OCI-LY1 (cell line): ENCODE data around the gene RFC2.
"Not testable (repeated sequence)": the region's sequence is repeated elsewhere in the genome, so short reads cannot be mapped to it uniquely, and the experiment has no call there.

Experiments used
- H2AFZ ChIP-seq: fragments of 200-600 bp; sonication (generic), shearing (Covaris generic); 2 replicates; pipeline ENCODE4 v1.6.0; 2014; ENCODE audit warnings: antibody characterized with exemption, mild to moderate bottlenecking, low read length
- H3F3A ChIP-seq: fragments of 200-600 bp; sonication (generic), shearing (Covaris generic); 2 replicates; pipeline ENCODE4 v1.6.0; 2014; ENCODE audit warnings: mild to moderate bottlenecking, antibody characterized with exemption, low read length, moderate library complexity; ENCODE audit not compliant: insufficient read depth
- H3K27ac ChIP-seq: fragments of 200-600 bp; sonication (generic); 2 replicates; pipeline ENCODE4 v1.5.1; 2014; ENCODE audit warnings: low read length, mixed run types, mild to moderate bottlenecking, low read depth; ENCODE audit not compliant: poor library complexity, severe bottlenecking
- H3K27me3 ChIP-seq: fragments of 200-600 bp; sonication (generic); 2 replicates; pipeline ENCODE4 v1.6.0; 2014; ENCODE audit warnings: antibody characterized with exemption, mild to moderate bottlenecking, low read length, moderate library complexity; ENCODE audit not compliant: insufficient read depth
- H3K36me3 ChIP-seq: fragments of 200-600 bp; sonication (generic); 2 replicates; pipeline ENCODE4 v1.6.1; 2014; ENCODE audit warnings: mild to moderate bottlenecking, antibody characterized with exemption, low read length, moderate library complexity, mixed read lengths; ENCODE audit not compliant: insufficient read depth
- H3K4me1 ChIP-seq: fragments of 200-600 bp; sonication (generic); 2 replicates; pipeline ENCODE4 v1.5.1; 2014; ENCODE audit warnings: mild to moderate bottlenecking, low read length, moderate library complexity; ENCODE audit not compliant: insufficient read depth, severe bottlenecking
- H3K4me2 ChIP-seq: fragments of 200-600 bp; sonication (generic), shearing (Covaris generic); 2 replicates; pipeline ENCODE4 v1.6.1; 2014; ENCODE audit warnings: low read length
- H3K4me3 ChIP-seq: fragments of 200-600 bp; sonication (generic); 2 replicates; pipeline ENCODE4 v1.5.1; 2014; ENCODE audit warnings: low read length, low read depth, mild to moderate bottlenecking, mixed read lengths; ENCODE audit not compliant: poor library complexity, severe bottlenecking
- H3K79me2 ChIP-seq: fragments of 200-600 bp; shearing (Covaris generic); 2 replicates; pipeline ENCODE4 v1.6.1; 2016; ENCODE audit warnings: mixed run types, low read length, mixed read lengths; ENCODE audit not compliant: insufficient read depth
- H3K9ac ChIP-seq: fragments of 200-600 bp; sonication (generic), shearing (Covaris generic); 2 replicates; pipeline ENCODE4 v1.6.1; 2014; ENCODE audit warnings: mild to moderate bottlenecking, low read length, mixed read lengths
- H3K9me2 ChIP-seq: fragments of 200-600 bp; sonication (generic), shearing (Covaris generic); 2 replicates; pipeline ENCODE4 v1.6.1; 2014; ENCODE audit warnings: low read depth, mild to moderate bottlenecking, low read length, mixed read lengths
- H3K9me3 ChIP-seq: fragments of 200-600 bp; shearing (Covaris generic); 2 replicates; pipeline ENCODE4 v1.6.1; 2014; ENCODE audit warnings: low read length, mixed read lengths
- H4K20me1 ChIP-seq: fragments of 200-600 bp; sonication (generic), shearing (Covaris generic); 2 replicates; pipeline ENCODE4 v1.6.0; 2016; ENCODE audit warnings: mild to moderate bottlenecking, low read length; ENCODE audit not compliant: insufficient read depth
- EZH2 ChIP-seq: fragments of 200-600 bp; sonication (generic), shearing (Covaris generic); IDR thresholded peaks from 2 replicates; pipeline ENCODE4 v1.8.0; 2017; ENCODE audit warnings: borderline replicate concordance, mixed run types, mild to moderate bottlenecking, antibody characterized with exemption, low read length, moderate library complexity, mixed read lengths
- TF ChIP-seq, protein P1 (sequence below): fragments of 200-600 bp; sonication (generic), shearing (Covaris generic); IDR thresholded peaks from 2 replicates; pipeline ENCODE4 v1.5.1; 2017; ENCODE audit warnings: mild to moderate bottlenecking, antibody characterized with exemption, low read length, moderate library complexity, mixed read lengths

The RFC2 gene

DNA sequence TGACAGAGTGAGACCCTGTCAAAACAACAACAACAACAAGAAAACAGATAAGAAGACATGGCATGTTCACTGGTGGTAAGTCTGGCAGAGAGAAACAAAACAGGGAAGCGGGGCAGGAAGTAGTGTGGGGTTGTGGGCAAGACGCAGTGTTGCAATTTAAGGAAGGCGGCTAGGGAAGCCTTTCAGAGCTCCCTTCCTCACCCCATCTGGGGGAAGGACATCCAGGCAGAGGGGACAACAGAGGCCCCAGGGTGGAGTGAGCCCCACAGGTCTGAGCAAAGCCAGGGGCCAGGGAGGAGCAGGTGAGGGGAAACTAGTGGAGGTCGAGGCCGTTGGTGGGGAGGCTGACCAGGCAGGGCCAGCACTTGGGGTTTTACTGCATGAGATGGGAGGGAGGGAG lies 27.6 kb downstream of the RFC2 start:
- no peak overlapping the region for H3K4me2 ChIP-seq
- peaks cover 14% of the 10 kb centered on the region for H3K4me1 ChIP-seq
- H3K4me3 ChIP-seq: no peak overlapping the region
- H2AFZ ChIP-seq: no peak overlapping the region
- H3K36me3 ChIP-seq: peaks cover 63% of the 10 kb centered on the region
- H3K9me3 ChIP-seq: no peaks in the 10 kb centered on the region
- no peaks in the 10 kb centered on the region for H3K27me3 ChIP-seq
- no peaks in the 10 kb centered on the region for H4K20me1 ChIP-seq
- H3F3A ChIP-seq: no peaks in the 10 kb centered on the region
- H3K79me2 ChIP-seq: no peaks in the 10 kb centered on the region
- H3K9me2 ChIP-seq: no peaks in the 10 kb centered on the region
- TF ChIP-seq, protein P1, sequence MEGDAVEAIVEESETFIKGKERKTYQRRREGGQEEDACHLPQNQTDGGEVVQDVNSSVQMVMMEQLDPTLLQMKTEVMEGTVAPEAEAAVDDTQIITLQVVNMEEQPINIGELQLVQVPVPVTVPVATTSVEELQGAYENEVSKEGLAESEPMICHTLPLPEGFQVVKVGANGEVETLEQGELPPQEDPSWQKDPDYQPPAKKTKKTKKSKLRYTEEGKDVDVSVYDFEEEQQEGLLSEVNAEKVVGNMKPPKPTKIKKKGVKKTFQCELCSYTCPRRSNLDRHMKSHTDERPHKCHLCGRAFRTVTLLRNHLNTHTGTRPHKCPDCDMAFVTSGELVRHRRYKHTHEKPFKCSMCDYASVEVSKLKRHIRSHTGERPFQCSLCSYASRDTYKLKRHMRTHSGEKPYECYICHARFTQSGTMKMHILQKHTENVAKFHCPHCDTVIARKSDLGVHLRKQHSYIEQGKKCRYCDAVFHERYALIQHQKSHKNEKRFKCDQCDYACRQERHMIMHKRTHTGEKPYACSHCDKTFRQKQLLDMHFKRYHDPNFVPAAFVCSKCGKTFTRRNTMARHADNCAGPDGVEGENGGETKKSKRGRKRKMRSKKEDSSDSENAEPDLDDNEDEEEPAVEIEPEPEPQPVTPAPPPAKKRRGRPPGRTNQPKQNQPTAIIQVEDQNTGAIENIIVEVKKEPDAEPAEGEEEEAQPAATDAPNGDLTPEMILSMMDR: no peak
- no peak for TF ChIP-seq EZH2
- H3K9ac ChIP-seq: no peak overlapping the region
- no peak overlapping the region for H3K27ac ChIP-seq

GRCh38 chr7:74225400-74225799 lies 28.8 kb downstream of the RFC2 start:
- Histone ChIP-seq H2AFZ (no peak overlapping the region), H3F3A (no peaks in the 10 kb centered on the region), H4K20me1 (no peaks in the 10 kb centered on the region), H3K9me3 (no peaks in the 10 kb centered on the region), H3K9me2 (no peaks in the 10 kb centered on the region), H3K4me3 (no peak overlapping the region), H3K36me3 (peaks cover 51% of the 10 kb centered on the region), H3K9ac (no peak overlapping the region), H3K27ac (no peak overlapping the region), H3K79me2 (no peaks in the 10 kb centered on the region), H3K27me3 (no peaks in the 10 kb centered on the region), H3K4me2 (no peak overlapping the region), H3K4me1 (peaks cover 3% of the 10 kb centered on the region)
- TF ChIP-seq EZH2: no peak
- TF ChIP-seq, protein P1: no peak

- peaks cover 46% of the 10 kb centered on the region for H3K36me3 ChIP-seq
- H3K9ac ChIP-seq, H3K4me3 ChIP-seq, H2AFZ ChIP-seq, H3K79me2 ChIP-seq, H3K4me1 ChIP-seq, H3K27me3 ChIP-seq, H3K4me2 ChIP-seq, H4K20me1 ChIP-seq, H3K27ac ChIP-seq, H3K9me3 ChIP-seq, H3K9me2 ChIP-seq, H3F3A ChIP-seq: not testable (repeated sequence)
Measured at GRCh38 chr7:74224907-74225306, 29.3 kb downstream of the RFC2 start.

- Histone ChIP-seq H2AFZ (no peak overlapping the region), H3K27me3 (no peaks in the 10 kb centered on the region), H3F3A (no peaks in the 10 kb centered on the region), H3K4me2 (no peak overlapping the region), H3K9ac (no peak overlapping the region), H4K20me1 (no peaks in the 10 kb centered on the region), H3K27ac (no peak overlapping the region), H3K9me2 (no peaks in the 10 kb centered on the region), H3K36me3 (peaks cover 42% of the 10 kb centered on the region), H3K9me3 (no peaks in the 10 kb centered on the region), H3K4me1 (no peaks in the 10 kb centered on the region), H3K4me3 (no peak overlapping the region), H3K79me2 (no peaks in the 10 kb centered on the region)
- no peak for TF ChIP-seq EZH2
- TF ChIP-seq, protein P1: no peak
Measured at GRCh38 chr7:74224511-74224832, 29.7 kb downstream of the RFC2 start.
